GM12878 (cell line): ENCODE data around the gene PIGQ. TPM values are rescaled to one million over a fixed set of nuclear protein-coding genes. Genes with fewer than 3 reads are reported as not detected.

Experiments used
- ATAC-seq: fragments of 200-7000 bp; cut with Tn5 transposase; 3 replicates; pipeline ENCODE4 v1.9.1; 2020; ENCODE audit warnings: mild to moderate bottlenecking, moderate library complexity
- BruUV-seq: library from RNA; stranded (reverse); fragments of 400-500 nt; replicated peaks from 2 replicates; lab custom pipeline; 2021; lab: Mats Ljungman, UMichigan
- CTCF ChIA-PET: fragments of 300-600 bp; sonication (Branson Sonifier 250); formaldehyde crosslinking; extraction: SDS; loops from one replicate; lab custom pipeline; 2021; ENCODE audit warnings: inconsistent platforms; lab: Yijun Ruan, JAX
- POLR2A ChIA-PET: fragments of 350-600 bp; formaldehyde crosslinking; extraction: SDS; loops from one replicate; lab custom pipeline; 2021; ENCODE audit warnings: inconsistent platforms; lab: Charles Lee
- RAD21 ChIA-PET: fragments of 300-600 bp; sonication (Branson Sonifier 250); formaldehyde crosslinking; loops from one replicate; lab custom pipeline; 2023; ENCODE audit warnings: antibody characterized with exemption; ENCODE audit not compliant: unreplicated experiment; lab: Charles Lee
- SMC1A ChIA-PET: fragments of 300-600 bp; sonication (Branson Sonifier 250); formaldehyde crosslinking; loops from one replicate; lab custom pipeline; 2023; ENCODE audit not compliant: unreplicated experiment, uncharacterized antibody; lab: Charles Lee
- DNase-seq: peaks from one replicate; pipeline ENCODE4 v3.0.0-alpha.2; 2011; ENCODE audit warnings: low read depth, low spot score
- FAIRE-seq: peaks from 3 replicates; lab custom pipeline; 2011; peaks lifted over from hg19 to GRCh38; lab: Jason Lieb, UNC
- H2AFZ ChIP-seq: 2 replicates; pipeline ENCODE4 v1.6.0; 2011; ENCODE audit warnings: low read depth, low read length, control low read depth; ENCODE audit not compliant: control insufficient read depth
- H3K27ac ChIP-seq: 2 replicates; pipeline ENCODE4 v1.5.1; 2011; ENCODE audit warnings: control low read depth; ENCODE audit not compliant: control insufficient read depth, insufficient read depth
- H3K27me3 ChIP-seq, 2 experiments: replicated peaks in 1 of 2; 2 replicates each; pipeline versions ENCODE4 v1.6.0 to v1.6.1; 2011; ENCODE audit warnings: low read length in 1 of 2; ENCODE audit not compliant: control insufficient read depth in 2 of 2, insufficient read depth in 2 of 2
- H3K36me3 ChIP-seq, 2 experiments: 2 replicates each; pipeline ENCODE4 v1.5.1; 2011; ENCODE audit warnings: low read length in 1 of 2; ENCODE audit not compliant: control insufficient read depth in 2 of 2, insufficient read depth in 2 of 2
- H3K4me1 ChIP-seq: 2 replicates; pipeline ENCODE4 v1.6.1; 2011; ENCODE audit warnings: mild to moderate bottlenecking, low read length, moderate library complexity, mixed read lengths; ENCODE audit not compliant: control insufficient read depth, insufficient read depth
- H3K4me2 ChIP-seq: 2 replicates; pipeline ENCODE4 v1.6.0; 2011; ENCODE audit warnings: control low read depth; ENCODE audit not compliant: control insufficient read depth, insufficient read depth
- H3K4me3 ChIP-seq: fragments of 200-600 bp; sonication (generic); 2 replicates; pipeline ENCODE4 v1.5.1; 2016
- H3K79me2 ChIP-seq: 2 replicates; pipeline ENCODE4 v1.6.0; 2011; ENCODE audit warnings: low read length; ENCODE audit not compliant: control insufficient read depth, insufficient read depth
- H3K9ac ChIP-seq: 2 replicates; pipeline ENCODE4 v1.8.0; 2011; ENCODE audit warnings: low read length, control low read depth, mixed read lengths; ENCODE audit not compliant: control insufficient read depth, insufficient read depth
- H3K9me3 ChIP-seq: replicated peaks from 3 replicates; pipeline ENCODE4 v1.5.1; 2011; ENCODE audit warnings: mild to moderate bottlenecking, low read length; ENCODE audit not compliant: control insufficient read depth, insufficient read depth
- H4K20me1 ChIP-seq: 2 replicates; pipeline ENCODE4 v1.6.0; 2011; ENCODE audit not compliant: control insufficient read depth, insufficient read depth
- BRCA1 ChIP-seq: IDR thresholded peaks from 2 replicates; pipeline ENCODE4 v1.6.1; 2011; ENCODE audit warnings: low read depth, low read length, improper control_type of control experiment
- EED ChIP-seq: sonication (generic); IDR thresholded peaks from 2 replicates; pipeline ENCODE4 v1.6.1; 2016; ENCODE audit warnings: antibody characterized with exemption, low read depth
- FOXK2 ChIP-seq: fragments of 450-650 bp; IDR thresholded peaks from 2 replicates; pipeline ENCODE4 v1.6.1; 2017; ENCODE audit warnings: mild to moderate bottlenecking, moderate library complexity
- FOXM1 ChIP-seq: IDR thresholded peaks from 2 replicates; pipeline ENCODE4 v1.6.1; 2012; ENCODE audit warnings: low read depth, mild to moderate bottlenecking, inconsistent platforms, low read length, moderate library complexity
- IKZF2 ChIP-seq, 2 experiments: fragments of 450-650 bp; IDR thresholded peaks; 2 replicates each; pipeline ENCODE4 v1.6.1; 2017; ENCODE audit warnings: mild to moderate bottlenecking in 2 of 2, moderate library complexity in 2 of 2
- IRF4 ChIP-seq: IDR thresholded peaks from 2 replicates; pipeline ENCODE4 v1.6.1; 2011; ENCODE audit warnings: low read depth, low read length
- KDM1A ChIP-seq: fragments of 200-600 bp; sonication (generic); IDR thresholded peaks from 2 replicates; pipeline ENCODE4 v1.6.1; 2016; ENCODE audit warnings: borderline replicate concordance
- LARP7 ChIP-seq: fragments of 450-650 bp; IDR thresholded peaks from 2 replicates; pipeline ENCODE4 v1.6.1; 2017; ENCODE audit warnings: mild to moderate bottlenecking
- NR2F1 ChIP-seq: fragments of 450-650 bp; conservative IDR thresholded peaks from 2 replicates; pipeline ENCODE4 v1.6.1; 2017; ENCODE audit warnings: mild to moderate bottlenecking
- SIN3A ChIP-seq: IDR thresholded peaks from 2 replicates; pipeline ENCODE4 v1.6.1; 2012; ENCODE audit warnings: low read depth, low read length, improper control_type of control experiment
- SMAD5 ChIP-seq: IDR thresholded peaks from 2 replicates; pipeline ENCODE4 v1.6.1; 2016; ENCODE audit warnings: antibody characterized with exemption, low read depth
- SMARCA5 ChIP-seq: fragments of 450-650 bp; IDR thresholded peaks from 2 replicates; pipeline ENCODE4 v1.6.1; 2017; ENCODE audit warnings: mild to moderate bottlenecking
- ZNF592 ChIP-seq: fragments of 450-650 bp; IDR thresholded peaks from 2 replicates; pipeline ENCODE4 v1.6.1; 2017; ENCODE audit warnings: mild to moderate bottlenecking, moderate library complexity
- ZSCAN29 ChIP-seq: fragments of 450-650 bp; IDR thresholded peaks from 2 replicates; pipeline ENCODE4 v1.6.1; 2017; ENCODE audit warnings: mild to moderate bottlenecking, moderate library complexity
- WGBS: methylation state at CpG from one replicate; pipeline ENCODE4 v1.1.6; 2016; ENCODE audit warnings: low lambda C conversion rate; ENCODE audit not compliant: insufficient replicate concordance, insufficient coverage; ENCODE audit errors: missing lambda C conversion rate; 5-methylcytosine and 5-hydroxymethylcytosine counted together
- in situ Hi-C: fragments of 300-500 bp; cut with MboI; formaldehyde crosslinking; loops from 9 replicates; pipeline ENCODE4 v1.14.3; 2018; ENCODE audit warnings: mixed read lengths
- intact Hi-C: fragments of 100-400 bp; cut with micrococcal nuclease; formaldehyde crosslinking; loops from one replicate; pipeline ENCODE4 v1.14.2; 2022; ENCODE audit not compliant: unreplicated experiment
- polyA plus RNA-seq, 11 experiments: library from polyadenylated mRNA; depleted of rRNA in 4 of 11; unstranded in 6 of 11; stranded (reverse) in 5 of 11; fragments of >200 nt; fragmentation: Nextera tagmentation in 4 of 11; fragmentation: Illumina TruSeq in 1 of 11; extraction: Ambion mirVana in 4 of 11; extraction: Trizol in 1 of 11; gene quantifications; 1 replicate in 1 of 11; 2 replicates in 10 of 11; pipeline versions ENCODE4 v1.2.1 to v1.2.3, GENCODE V29; 2011 to 2016; ENCODE audit warnings: inconsistent platforms in 2 of 11, missing spikeins in 2 of 11, low read depth in 1 of 11
- total RNA-seq, 4 experiments: library from RNA; depleted of rRNA in 3 of 4; stranded (reverse); fragments of >200 nt in 3 of 4; fragmentation: Illumina TruSeq in 1 of 4; extraction: Trizol in 1 of 4; gene quantifications; 2 replicates each; pipeline versions ENCODE4 v1.2.1 to v1.2.3, GENCODE V29; 2013 to 2021
- TF ChIP-seq, protein P1 (sequence below), 3 experiments: IDR thresholded peaks in 2 of 3; conservative IDR thresholded peaks in 1 of 3; 2 replicates each; pipeline ENCODE4 v1.5.1; 2011; ENCODE audit warnings: low read depth in 3 of 3, low read length in 3 of 3, mild to moderate bottlenecking in 3 of 3, control low read depth in 2 of 3, moderate library complexity in 2 of 3, inconsistent platforms in 1 of 3, mixed read lengths in 1 of 3; ENCODE audit not compliant: control insufficient read depth in 2 of 3, insufficient read depth in 1 of 3; ENCODE audit errors: extremely low read depth in 1 of 3
- TF ChIP-seq, protein P2 (sequence below): IDR thresholded peaks from 2 replicates; pipeline ENCODE4 v1.6.1; 2012; ENCODE audit warnings: low read depth, low read length, improper control_type of control experiment

PIGQ gene
- total and polyA plus RNA-seq, 10 of the 15 experiments (the other 5 are each of a cell fraction or from before 2014, with no cell fraction given): 1.8 to 31.3 (median 17.5) TPM; not detected in 1

DNA sequence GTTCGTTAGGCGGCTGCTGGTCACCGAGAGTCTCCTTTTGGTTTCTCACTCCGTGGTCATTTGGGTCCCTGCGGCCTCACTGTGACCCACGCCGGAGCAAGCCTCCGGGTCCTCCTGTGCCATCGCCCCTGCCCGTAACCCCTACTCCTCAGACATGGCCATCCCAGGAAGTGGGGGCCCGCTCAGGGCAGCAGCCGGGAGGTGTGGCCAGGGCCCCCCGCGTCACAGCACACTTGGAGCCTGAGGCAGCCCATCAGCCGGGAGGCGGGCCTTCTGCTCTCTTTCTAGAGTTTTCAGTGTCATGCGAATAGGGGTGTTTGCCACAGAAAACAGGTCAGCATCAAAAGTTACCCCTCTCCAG, 53.1 kb downstream of the PIGQ start:
- Histone ChIP-seq H3K9ac (no peak overlapping the region), H3K27ac (no peak overlapping the region)
- POLR2A ChIA-PET: no interaction called here

More for the DNA sequence above, 53.1 kb downstream of the PIGQ start:
- no peak overlapping the region for H3K4me3 ChIP-seq
- FAIRE-seq (no peak), ATAC-seq (no peak), DNase-seq (no peak)
- no peak overlapping the region for H3K4me2 ChIP-seq
- H4K20me1 ChIP-seq: no peaks in the 10 kb centered on the region; the same call in 1 of the 2 replicates
- TF ChIP-seq, protein P1, sequence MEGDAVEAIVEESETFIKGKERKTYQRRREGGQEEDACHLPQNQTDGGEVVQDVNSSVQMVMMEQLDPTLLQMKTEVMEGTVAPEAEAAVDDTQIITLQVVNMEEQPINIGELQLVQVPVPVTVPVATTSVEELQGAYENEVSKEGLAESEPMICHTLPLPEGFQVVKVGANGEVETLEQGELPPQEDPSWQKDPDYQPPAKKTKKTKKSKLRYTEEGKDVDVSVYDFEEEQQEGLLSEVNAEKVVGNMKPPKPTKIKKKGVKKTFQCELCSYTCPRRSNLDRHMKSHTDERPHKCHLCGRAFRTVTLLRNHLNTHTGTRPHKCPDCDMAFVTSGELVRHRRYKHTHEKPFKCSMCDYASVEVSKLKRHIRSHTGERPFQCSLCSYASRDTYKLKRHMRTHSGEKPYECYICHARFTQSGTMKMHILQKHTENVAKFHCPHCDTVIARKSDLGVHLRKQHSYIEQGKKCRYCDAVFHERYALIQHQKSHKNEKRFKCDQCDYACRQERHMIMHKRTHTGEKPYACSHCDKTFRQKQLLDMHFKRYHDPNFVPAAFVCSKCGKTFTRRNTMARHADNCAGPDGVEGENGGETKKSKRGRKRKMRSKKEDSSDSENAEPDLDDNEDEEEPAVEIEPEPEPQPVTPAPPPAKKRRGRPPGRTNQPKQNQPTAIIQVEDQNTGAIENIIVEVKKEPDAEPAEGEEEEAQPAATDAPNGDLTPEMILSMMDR (IDR thresholded peaks at IDR 0.05 in 2 of 3, conservative IDR thresholded peaks at IDR 0.05 in 1 of 3; ENCODE audit: control insufficient read depth in 2 of 3, extremely low read depth in 1 of 3, insufficient read depth in 1 of 3, low read depth in 3 of 3, low read length in 3 of 3): no peak
- TF ChIP-seq NR2F1: no peak
- no peak for TF ChIP-seq FOXM1
- TF ChIP-seq ZSCAN29: no peak
- no peak for TF ChIP-seq IRF4
- no peak for TF ChIP-seq EED
- TF ChIP-seq BRCA1: no peak
- TF ChIP-seq, protein P2, sequence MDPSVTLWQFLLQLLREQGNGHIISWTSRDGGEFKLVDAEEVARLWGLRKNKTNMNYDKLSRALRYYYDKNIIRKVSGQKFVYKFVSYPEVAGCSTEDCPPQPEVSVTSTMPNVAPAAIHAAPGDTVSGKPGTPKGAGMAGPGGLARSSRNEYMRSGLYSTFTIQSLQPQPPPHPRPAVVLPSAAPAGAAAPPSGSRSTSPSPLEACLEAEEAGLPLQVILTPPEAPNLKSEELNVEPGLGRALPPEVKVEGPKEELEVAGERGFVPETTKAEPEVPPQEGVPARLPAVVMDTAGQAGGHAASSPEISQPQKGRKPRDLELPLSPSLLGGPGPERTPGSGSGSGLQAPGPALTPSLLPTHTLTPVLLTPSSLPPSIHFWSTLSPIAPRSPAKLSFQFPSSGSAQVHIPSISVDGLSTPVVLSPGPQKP: no peak
- no peak for TF ChIP-seq KDM1A
- TF ChIP-seq SMARCA5: no peak
- no peak for TF ChIP-seq SMAD5
- TF ChIP-seq FOXK2: no peak
- no peak for TF ChIP-seq LARP7
- no peak for TF ChIP-seq ZNF592
- no peak for TF ChIP-seq IKZF2 (IDR thresholded peaks at IDR 0.05)
- TF ChIP-seq SIN3A: no peak
- H3K27me3 ChIP-seq: no peaks in the 10 kb centered on the region
- H2AFZ ChIP-seq: no peak overlapping the region
- no peaks in the 10 kb centered on the region for H3K4me1 ChIP-seq
- ChIA-PET RAD21 (no interaction called here), CTCF (no interaction called here), SMC1A (no interaction called here)
- H3K36me3 ChIP-seq: no peaks in the 10 kb centered on the region; a peak in 1 of 4 replicates
- no TSS peak for BruUV-seq
- in situ Hi-C loops (no loop called here), intact Hi-C loops (no loop called here)
- H3K9me3 ChIP-seq: no peaks in the 10 kb centered on the region
- H3K79me2 ChIP-seq: no peaks in the 10 kb centered on the region
- WGBS: 93% methylated on average over 17 of the region's 17 CpGs
